Left cardiac atrium (tissue), 4 donors: ENCODE measurements around the gene ZNF385D. TPM values are rescaled to one million over a fixed set of nuclear protein-coding genes. Genes with fewer than 3 reads are reported as not detected.
"Not testable (repeated sequence)": the region's sequence is repeated elsewhere in the genome, so short reads cannot be mapped to it uniquely, and the experiment has no call there.

Experiments
- ATAC-seq, 2 donors: fragments of 200-7000 bp; cut with Tn5 transposase; one replicate each; pipeline ENCODE4 v1.9.1; 2020; ENCODE audit warnings: mild to moderate bottlenecking in 2 of 2, moderate library complexity in 2 of 2
- DNase-seq: peaks from one replicate; pipeline ENCODE4 v3.0.0-alpha.2; 2020
- intact Hi-C, 2 donors: fragments of 100-400 bp; cut with DNase I; formaldehyde crosslinking; loops; one replicate each; pipeline versions ENCODE4 v1.14.1 to v1.15.1; 2022 to 2023
- total RNA-seq, 2 donors: library from RNA; stranded (reverse); fragmentation: NEBNext Ultra II Directional; extraction: Animal tissue kit (Norgen Biotek cat#: 25700); gene quantifications; one replicate each; pipeline ENCODE4 v1.2.1, GENCODE V29; 2021
- donor health status: DM: no; HTN: yes; CAD: no.
- donor health status: DM: no; HTN: yes; CAD: no; lungs with severe emphysema.
- donor health status: DM: yes; HTN: yes; CAD: no.
- donor health status: Dilated cardiomyopathy.

Gene ZNF385D
- total RNA-seq, 2 donors from 2014 or later: 7.4 to 7.6 TPM

DNA sequence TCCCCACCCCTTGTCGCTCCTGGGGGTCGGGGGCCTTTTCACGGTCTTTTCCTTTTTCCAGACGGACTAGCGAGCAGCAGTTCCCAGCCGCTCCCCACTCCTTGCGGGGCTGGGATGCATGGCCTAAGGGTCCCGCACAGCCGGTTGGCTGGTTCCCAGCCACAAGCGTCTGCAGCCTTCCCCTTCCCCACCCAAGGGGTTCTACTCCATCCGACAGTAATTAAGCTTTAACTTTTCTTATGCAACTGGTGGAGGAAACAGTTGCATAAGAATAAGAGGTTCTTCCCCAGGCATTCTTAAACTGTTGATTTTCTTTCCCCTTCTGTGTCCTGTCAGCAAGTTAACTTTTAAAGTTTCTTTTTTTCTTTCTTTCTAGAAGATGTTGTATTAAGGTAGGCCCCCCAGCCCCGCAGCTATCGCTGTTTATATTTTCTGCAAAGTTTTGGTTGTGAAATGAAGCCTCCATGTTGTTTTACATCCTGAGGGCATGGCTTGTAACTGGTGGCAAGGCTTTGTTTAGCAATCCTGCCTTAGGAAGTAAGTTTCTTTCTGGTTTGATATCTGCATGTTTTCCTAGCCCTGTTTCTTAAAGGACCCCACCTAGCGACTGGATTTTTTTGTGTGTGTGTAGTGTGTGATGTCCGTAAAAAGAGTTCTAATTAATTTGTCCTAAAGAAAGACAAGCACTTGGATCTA lies 207.5 kb downstream of the ZNF385D start:
- DNase-seq (no peak), ATAC-seq (no peak)
- intact Hi-C loops: no loop called here

DNA sequence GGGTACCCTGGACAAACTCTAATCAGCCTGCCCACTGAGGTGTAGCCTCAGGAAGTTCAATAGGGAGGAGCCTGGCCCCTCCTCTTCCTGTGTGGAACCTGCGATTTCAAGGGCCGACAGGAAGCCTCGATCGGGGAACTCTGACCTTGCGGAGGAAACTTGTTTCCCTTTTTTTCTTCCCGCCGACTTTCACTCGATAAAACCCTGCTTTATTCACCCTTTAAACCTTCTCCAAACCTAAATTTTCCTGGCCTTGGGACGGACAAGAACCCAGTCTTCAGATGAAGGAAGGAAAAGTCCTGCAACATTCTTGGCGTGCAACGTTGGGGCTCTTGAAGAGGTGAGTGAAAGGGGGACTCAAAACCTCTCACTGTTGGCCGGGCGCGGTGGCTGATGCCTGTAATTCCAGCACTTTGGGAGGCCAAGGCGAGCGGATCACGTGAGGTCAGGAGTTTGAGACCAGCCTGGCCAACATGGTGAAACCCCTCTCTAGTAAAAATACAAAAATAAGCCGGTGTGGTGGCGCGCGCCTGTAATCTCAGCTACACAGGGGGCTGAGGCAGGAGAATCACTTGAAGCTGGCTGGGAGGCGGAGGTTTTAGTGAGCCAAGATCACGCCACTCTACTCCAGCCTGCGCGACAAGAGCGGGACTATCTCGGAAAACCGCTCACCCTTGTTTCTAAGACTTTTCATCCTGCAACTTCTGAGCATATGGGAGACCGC lies 208.2 kb downstream of the ZNF385D start:
- no peak for ATAC-seq

DNA sequence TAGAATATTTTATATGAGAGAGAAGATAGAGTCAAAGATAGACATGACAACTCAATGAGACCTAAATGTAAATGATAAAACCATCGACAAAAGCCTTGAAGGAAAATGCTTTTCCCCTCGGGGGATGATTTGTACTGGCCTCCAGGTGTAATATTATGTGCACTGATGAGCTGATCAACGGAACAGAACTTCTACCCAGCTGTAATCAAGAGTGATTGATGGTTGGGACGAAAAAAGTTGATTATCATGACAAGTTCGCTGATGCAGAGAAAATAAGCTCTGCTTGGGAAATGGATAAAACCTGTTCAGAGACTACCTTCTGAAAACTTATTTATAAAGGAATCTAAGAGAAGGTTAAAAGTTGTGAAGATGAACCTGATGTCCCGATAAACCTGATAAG lies 210.7 kb downstream of the ZNF385D start:
- DNase-seq (no peak), ATAC-seq (no peak)
- intact Hi-C loops: no loop called here

More for the DNA sequence above, 208.2 kb downstream of the ZNF385D start:
- DNase-seq: no peak
- intact Hi-C loops: no loop called here

DNA sequence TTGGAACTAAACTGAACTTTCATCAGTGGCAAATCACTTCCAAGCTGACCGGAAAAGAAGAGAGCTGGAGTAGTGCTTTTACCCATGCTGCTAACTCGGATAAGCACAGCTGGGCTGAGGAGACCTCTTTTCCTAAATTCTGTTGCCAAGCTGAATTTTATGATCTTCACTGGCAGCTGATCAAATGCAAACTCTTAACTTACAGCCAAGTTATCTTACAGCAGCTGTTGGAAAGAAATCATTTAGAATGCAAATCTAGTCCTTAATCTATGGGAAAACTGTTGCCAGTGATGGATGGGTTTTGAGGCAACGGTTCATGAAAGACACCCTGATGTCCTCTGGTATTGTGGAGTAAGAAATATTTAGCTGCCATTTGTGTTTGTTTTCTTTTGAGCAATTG lies 216.5 kb downstream of the ZNF385D start:
- DNase-seq (no peak), ATAC-seq (no peak)
- intact Hi-C loops: no loop called here

DNA sequence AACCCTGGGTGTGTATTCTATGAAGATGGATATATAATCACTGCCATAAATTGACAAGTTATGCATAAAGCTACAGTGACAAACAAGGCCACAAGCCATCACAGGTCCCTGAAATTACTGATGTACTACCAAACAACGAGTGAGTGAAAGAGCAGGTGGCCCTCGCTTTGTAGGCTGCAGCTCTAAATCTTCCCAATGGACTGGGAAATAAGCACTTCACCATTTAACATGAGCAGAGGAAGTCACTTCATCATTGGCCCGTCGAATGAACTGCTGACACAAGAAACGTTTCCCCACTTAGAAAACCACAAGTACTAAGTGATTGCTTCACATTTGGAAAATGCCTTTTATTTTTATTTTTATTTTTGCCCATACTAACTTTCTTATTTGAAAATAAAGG lies 218.0 kb downstream of the ZNF385D start:
- DNase-seq (no peak), ATAC-seq (no peak)
- intact Hi-C loops: no loop called here

DNA sequence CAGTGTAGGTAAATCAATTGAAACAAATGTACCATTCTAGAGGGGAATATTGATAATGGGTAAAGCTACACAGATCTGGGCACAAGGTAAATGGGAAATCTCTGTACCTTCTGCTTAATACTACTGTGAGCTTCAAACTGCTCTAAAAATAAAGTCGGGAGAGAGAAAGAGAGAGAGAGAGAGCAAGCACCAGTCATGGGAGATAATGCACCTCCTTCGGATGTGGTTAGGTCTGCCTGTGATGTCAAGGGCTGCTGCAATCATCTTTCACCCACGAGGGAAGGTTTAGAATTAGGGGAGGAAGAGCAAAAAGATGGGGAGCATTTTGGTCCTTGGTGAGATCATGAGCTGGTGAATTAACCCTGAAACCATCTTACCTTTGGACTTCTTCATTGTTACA lies 219.1 kb downstream of the ZNF385D start:
- DNase-seq (no peak), ATAC-seq (no peak)
- intact Hi-C loops: no loop called here

DNA sequence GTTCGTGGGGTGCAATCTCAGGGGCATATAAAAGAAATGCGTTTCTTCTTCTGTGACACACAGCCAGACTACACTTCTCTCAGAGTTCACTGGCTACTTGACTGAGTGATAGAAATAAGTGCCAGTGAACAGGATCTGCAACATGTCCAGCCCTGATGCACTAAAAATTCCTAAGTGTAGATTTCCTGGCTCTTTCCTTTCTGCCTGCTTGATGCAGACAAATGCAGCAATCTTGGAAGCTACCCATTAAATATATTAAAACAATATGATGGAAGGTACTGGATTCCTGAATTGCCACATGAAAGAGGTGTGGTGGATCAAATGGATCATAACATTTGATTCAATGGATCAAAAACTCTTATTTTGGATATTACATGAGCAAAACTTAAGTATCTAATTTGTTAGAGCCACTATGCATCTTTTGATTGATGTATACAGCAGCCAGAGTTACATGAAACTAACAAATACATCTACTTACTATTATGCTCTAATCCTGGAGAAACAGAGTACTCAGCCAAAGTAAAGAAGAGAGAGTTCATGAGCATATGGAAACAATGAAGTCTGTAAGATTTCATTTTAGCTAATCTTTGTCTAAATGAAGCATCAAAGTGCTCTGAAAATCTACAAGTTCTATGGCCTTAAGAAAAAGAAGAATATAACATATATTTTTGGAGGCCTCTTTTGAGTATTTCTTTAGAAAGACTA lies 222.6 kb downstream of the ZNF385D start:
- DNase-seq: no peak
- ATAC-seq: no peak
- intact Hi-C loops: no loop called here

DNA sequence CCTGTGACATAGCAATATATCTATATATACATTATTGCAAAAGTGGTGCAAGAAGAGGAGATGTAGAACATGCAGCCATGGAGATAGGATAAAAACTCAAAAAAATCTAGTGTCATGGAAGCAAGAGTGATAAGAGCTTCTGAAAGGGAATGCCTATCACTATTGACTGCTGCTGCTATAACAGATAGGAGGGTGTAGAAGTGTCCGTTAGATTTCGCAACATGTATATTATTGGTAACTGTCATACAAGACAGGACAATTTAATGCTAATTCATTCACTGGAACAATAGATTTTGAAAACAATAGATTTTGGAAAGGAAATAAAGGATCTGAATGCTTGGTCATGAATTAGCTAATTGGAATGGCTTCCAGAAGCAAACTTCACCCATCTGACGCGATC lies 224.5 kb downstream of the ZNF385D start:
- DNase-seq (no peak), ATAC-seq (no peak)
- intact Hi-C loops: no loop called here

DNA sequence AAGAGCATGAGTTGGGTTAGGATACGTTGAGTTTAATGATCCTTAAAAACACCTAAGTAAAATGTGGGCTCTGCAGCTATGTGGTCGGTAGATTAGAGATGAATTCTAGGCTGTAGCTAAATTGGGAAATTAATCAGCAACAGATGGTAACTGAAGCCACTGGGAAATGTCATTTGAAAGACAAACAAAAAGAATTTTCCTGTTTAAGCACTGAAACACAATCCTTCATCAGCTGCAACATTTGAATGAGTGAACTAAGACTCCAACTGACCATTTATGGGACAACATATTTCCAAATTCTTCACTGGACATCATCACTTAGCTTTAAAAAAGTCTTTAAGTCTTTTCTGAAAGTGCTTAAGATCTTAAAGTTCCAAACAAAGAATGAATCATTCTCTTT lies 226.9 kb downstream of the ZNF385D start:
- no peak for DNase-seq
- intact Hi-C loops: no loop called here
- ATAC-seq: no peak

DNA sequence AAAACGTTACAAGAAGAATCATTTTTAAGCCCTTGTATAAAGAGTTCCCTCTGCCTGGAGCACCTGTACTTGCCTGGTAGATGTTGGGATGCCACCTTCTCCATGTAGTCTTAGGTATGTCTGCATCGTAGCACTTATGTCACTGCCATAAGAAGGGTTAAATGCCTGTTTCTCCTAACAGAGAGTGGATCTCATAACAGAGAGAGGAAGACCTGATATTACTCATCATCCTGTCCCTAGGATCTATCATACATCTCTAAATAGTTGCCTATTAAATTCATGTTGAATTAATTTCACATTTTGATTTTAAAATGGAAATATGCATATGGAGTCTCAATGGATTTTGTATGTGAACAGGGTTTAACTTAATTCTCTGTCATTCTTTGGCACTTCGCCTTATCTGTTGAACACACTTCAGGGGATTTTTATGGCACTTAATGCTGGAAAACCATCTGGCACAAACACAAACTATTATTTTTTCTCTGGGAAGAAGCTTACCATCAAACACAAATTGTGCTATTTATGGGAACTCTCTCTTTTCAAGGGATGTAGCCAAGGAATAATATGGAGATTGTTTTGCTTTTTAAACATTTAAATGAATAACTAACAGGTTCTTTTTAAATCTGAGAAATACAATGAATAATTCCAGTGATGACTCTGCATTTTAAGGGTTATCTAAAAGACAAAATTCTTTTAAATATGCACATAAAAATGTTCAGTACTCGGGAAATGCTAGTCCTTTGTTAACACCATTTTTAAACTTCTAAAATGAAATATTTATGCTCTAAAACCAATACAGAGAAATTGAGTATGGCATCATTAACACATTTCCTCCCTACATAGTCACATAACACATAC lies 230.7 kb downstream of the ZNF385D start:
- no peak for ATAC-seq
- intact Hi-C loops: no loop called here
- DNase-seq: no peak

DNA sequence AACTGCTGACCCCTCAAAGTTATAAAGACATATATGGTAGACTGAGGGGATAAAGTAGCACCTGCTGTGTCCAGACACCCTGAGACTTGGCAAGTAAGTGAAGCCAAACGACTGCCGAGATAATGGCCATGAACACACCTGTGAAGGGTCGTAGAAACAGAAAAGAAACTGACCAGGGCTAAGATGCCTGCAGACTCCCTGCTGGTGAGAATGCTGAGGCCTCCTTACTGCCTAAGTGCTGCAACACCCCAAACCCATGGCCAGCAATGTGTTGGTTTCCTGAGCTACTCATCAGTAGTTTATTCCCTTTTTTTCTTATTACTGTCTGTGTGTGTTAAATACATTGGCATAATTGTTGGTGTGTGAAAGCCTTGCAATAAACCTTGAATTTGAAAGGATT lies 233.8 kb downstream of the ZNF385D start:
- intact Hi-C loops: no loop called here
- DNase-seq: no peak
- ATAC-seq: no peak

DNA sequence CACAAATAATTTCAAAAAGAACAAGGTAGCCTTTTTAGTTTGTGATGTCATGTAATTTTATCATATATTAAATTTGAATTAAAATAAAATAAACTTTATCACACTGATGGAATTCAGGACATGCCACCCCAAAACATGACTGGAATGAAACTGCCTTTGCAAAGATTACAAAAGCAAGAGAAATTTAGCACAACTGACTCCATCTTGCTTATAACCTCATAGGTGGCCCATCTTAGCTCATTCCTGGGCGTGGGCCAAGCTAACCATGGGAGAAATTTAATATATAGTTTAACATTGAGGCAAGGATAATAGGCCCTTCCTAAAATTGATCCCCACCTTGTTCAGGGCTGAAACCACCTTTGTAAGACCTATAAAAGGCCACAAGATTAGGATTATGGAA lies 235.6 kb downstream of the ZNF385D start:
- ATAC-seq (no peak), DNase-seq (no peak)
- intact Hi-C loops: no loop called here

DNA sequence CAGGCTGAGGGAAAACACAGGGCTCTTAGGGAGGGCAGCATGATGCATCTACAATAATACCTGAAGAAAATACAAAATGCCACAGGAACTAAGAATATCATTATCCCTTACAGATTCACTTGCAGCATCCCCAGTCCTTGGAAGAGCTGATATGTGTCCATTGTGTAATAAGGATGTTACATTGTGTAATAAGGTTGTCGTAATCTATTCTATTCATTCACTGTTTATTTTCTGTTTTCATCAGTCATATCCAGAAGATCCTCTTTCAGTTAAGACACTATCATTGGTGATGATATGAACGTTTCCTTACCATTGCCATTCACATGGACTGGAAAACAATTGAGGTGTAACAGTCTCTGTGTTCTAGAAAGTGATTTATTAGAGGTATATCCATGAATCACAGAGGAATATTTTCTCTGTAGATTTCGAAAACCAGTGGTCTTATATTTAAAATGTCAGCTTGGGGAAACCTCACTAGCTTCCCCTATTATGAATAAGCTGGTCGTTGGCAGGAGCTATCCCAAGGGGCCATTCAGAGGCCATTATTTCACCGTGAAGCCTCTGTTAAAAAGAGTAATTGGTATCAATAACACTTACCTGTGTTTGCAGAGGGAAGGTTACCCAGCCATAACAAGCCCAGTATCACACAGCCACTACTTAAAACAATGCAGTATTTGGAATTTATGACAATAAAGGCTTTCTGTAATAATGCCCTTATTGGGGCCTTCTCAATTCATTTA lies 241.1 kb downstream of the ZNF385D start:
- ATAC-seq (no peak), DNase-seq (no peak)
- intact Hi-C loops: no loop called here

DNA sequence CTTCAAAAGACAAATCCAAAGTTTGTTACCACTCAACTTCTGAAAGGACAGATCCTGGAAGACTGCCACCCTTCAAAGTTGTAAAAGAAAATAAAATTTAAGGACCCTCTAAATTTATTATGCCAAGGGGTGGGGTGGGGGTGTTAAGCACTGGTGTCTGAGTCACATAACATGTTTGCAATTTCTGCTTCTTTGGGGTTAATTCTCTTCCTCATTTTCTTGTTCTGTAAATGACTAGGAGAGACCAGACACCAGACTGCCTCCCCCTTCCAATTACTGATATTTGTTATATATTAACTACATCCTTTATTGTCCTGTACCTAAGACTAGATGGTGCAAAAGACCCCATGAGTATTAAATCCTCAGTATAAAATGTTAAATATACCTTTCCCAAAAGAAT lies 242.8 kb downstream of the ZNF385D start:
- intact Hi-C loops: no loop called here
- ATAC-seq (no peak), DNase-seq (no peak)

DNA sequence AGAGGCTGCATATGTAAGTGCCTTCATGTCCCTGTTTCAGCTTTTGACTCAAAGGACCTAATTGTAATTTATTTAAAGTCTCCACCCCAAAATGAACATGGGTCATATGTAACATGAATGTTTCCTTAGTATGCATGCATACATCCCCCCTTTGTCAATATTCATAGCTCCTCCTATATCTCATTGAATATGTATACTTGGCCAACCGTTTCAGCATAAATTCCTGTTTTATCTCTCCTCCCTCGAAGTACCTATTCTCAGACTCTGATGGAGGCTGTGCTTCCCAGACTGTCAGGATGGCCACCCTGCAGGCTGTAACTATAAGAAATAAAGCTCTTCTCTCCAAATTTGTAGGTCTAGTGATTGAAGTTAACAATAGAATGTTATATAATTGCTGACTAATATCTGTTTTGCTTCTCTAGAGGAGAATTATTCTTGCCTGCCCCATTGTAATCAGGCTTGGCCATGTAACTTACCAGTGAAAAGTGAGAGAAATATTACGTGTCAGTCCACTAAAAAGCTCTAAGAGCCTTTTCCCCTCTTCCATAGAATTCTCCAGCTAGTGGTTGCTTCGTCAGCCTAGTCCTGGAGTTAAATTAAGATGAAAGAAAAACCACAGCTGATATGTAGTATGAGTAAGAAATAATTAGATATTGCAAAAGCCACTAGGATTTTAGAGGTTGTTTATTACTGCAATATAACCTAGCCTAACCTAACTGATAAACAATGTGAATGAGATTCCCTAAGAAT lies 245.1 kb downstream of the ZNF385D start:
- DNase-seq (no peak), ATAC-seq (no peak)
- intact Hi-C loops: no loop called here

DNA sequence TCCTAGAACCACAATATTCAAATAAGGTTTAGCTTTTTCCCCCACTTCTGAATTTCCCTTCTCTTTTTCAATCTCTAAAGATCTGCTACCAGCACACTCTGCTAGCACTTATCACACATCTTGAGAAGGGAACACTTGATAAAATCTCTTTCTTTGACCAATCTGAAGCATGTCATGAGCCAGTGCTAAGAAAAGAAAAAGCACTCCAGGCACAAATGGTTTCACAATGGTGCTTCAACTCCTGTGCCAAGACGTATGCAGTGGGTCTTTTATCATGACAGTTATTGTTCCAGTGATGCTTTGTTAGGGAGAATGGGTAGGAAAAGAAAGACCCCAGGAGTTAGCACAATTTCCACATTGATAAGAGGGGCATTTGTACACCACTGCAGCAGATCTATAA lies 248.4 kb downstream of the ZNF385D start:
- intact Hi-C loops: no loop called here
- ATAC-seq (no peak), DNase-seq (no peak)

DNA sequence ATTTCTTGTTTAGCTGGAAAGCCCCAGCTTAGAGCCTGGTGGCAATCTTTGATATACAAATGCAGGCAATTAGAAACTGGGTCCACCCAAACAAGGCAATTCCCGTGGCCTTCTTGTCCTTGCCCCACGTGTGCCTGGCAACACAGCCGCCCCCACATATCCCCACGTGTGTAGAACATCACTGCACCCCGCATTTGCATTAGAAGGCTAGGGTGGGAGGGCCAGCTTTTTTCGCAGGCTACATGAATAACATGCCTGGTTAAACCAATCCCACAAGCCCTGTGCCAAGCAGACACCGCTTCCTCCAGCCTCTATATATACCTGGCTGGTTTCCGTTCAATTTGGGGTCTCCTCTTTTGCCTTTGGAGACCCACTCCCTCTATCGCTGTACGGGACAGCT lies 250.2 kb downstream of the ZNF385D start:
- no peak for DNase-seq
- intact Hi-C loops: no loop called here
- no peak for ATAC-seq

DNA sequence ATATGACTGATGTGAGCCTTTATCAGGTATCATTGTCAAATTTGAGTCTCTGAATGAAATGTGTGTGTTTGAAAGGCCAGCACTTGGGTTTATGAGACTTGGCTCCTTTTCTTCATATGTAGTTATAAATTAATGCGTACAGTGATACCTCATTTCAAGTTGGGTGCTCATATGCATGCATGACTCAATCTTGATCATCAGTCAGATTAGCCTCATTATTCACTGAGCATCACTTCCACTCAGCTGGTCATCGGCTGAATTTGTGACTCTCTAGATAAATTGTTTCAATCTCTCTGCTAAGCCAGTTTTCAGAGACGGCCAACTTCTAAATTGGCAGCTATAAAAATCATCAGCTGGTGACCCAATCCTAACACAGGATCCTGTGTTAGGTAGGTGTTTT lies 260.3 kb downstream of the ZNF385D start:
- intact Hi-C loops: not testable (repeated sequence)

More for the DNA sequence above, 260.3 kb downstream of the ZNF385D start:
- not testable (repeated sequence) for DNase-seq, ATAC-seq
